Suprapubic skin (tissue), 4 donors: ENCODE results near the gene PKP1.

Experiments
- EP300 ChIP-seq: sonication (generic); formaldehyde crosslinking; IDR thresholded peaks from one replicate; pipeline ENCODE4 v1.6.1; 2017; ENCODE audit warnings: antibody characterized with exemption
- POLR2A ChIP-seq, 2 donors: fragments of 450-650 bp; IDR thresholded peaks; one replicate each; pipeline ENCODE4 v1.6.1; 2017; ENCODE audit warnings: antibody characterized with exemption in 2 of 2, mild to moderate bottlenecking in 2 of 2, moderate library complexity in 2 of 2
- POLR2AphosphoS5 ChIP-seq, 3 donors: sonication (generic); formaldehyde crosslinking; IDR thresholded peaks; one replicate each; pipeline ENCODE4 v1.6.1; 2017; ENCODE audit warnings: antibody characterized with exemption in 3 of 3
- TF ChIP-seq, protein P1 (sequence below), 2 donors: fragments of 200-600 bp in 1 of 2; fragments of 450-650 bp in 1 of 2; sonication (generic) in 1 of 2; IDR thresholded peaks; one replicate each; pipeline ENCODE4 v1.5.1; 2016 to 2019; ENCODE audit warnings: antibody characterized with exemption in 2 of 2, mild to moderate bottlenecking in 1 of 2, moderate library complexity in 1 of 2

DNA sequence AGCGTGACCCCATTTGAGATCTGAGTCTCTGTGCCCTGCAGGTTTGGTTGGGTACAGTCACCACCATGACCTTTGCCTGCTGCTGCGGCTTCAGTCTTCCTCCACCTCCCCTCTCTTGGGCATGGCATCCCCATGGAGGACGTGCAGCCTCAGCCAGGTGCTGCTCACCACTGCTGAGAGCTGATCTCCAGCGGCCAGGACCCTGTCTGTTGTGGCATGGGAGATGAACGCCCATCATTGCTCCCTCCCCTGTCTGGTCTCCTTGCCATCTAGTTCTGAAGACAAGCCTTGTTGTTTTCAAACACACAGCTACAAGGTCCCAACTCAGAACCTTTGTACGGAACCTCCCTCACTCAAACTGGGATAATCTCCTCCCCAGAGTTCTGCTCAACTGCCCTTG, 19.2 kb upstream of the PKP1 start:
- TF ChIP-seq, protein P1, sequence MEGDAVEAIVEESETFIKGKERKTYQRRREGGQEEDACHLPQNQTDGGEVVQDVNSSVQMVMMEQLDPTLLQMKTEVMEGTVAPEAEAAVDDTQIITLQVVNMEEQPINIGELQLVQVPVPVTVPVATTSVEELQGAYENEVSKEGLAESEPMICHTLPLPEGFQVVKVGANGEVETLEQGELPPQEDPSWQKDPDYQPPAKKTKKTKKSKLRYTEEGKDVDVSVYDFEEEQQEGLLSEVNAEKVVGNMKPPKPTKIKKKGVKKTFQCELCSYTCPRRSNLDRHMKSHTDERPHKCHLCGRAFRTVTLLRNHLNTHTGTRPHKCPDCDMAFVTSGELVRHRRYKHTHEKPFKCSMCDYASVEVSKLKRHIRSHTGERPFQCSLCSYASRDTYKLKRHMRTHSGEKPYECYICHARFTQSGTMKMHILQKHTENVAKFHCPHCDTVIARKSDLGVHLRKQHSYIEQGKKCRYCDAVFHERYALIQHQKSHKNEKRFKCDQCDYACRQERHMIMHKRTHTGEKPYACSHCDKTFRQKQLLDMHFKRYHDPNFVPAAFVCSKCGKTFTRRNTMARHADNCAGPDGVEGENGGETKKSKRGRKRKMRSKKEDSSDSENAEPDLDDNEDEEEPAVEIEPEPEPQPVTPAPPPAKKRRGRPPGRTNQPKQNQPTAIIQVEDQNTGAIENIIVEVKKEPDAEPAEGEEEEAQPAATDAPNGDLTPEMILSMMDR (IDR thresholded peaks at IDR 0.05): no peak
- no peak for TF ChIP-seq POLR2A (IDR thresholded peaks at IDR 0.05)
- TF ChIP-seq POLR2AphosphoS5 (IDR thresholded peaks at IDR 0.05): no peak
- TF ChIP-seq EP300: no peak
